Measurements from ENCODE around the gene OLIG1. TPM values are rescaled to one million over a fixed set of nuclear protein-coding genes. Genes with fewer than 3 reads are reported as not detected.

OLIG1 gene, protein sequence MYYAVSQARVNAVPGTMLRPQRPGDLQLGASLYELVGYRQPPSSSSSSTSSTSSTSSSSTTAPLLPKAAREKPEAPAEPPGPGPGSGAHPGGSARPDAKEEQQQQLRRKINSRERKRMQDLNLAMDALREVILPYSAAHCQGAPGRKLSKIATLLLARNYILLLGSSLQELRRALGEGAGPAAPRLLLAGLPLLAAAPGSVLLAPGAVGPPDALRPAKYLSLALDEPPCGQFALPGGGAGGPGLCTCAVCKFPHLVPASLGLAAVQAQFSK
- 2.6 TPM for total RNA-seq

DNA sequence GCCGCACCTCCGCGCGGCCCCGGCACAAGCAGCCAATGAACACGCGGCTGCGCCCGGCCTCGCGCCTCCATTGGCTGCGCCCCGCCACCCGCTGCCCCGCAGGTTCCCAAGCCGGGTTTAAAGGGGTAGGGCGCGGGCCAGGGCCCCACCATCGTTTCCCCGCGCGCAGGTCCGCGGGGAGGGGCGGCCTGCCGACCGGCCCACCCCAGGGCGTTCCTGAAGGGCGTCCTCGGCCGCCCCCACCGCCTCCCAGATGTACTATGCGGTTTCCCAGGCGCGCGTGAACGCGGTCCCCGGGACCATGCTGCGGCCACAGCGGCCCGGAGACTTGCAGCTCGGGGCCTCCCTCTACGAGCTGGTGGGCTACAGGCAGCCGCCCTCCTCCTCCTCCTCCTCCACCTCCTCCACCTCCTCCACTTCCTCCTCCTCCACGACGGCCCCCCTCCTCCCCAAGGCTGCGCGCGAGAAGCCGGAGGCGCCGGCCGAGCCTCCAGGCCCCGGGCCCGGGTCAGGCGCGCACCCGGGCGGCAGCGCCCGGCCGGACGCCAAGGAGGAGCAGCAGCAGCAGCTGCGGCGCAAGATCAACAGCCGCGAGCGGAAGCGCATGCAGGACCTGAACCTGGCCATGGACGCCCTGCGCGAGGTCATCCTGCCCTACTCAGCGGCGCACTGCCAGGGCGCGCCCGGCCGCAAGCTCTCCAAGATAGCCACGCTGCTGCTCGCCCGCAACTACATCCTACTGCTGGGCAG lies at the start of gene OLIG1:
Gene OLIG1, plus strand, starts transcription at position 148 of the 750 bp plus-strand sequence. Its CDS starts 106 bp downstream, at position 254.
- peaks cover 61% of the 10 kb centered on the region for H3K27me3 ChIP-seq (ENCODE audit: insufficient read depth, low read length)

DNA sequence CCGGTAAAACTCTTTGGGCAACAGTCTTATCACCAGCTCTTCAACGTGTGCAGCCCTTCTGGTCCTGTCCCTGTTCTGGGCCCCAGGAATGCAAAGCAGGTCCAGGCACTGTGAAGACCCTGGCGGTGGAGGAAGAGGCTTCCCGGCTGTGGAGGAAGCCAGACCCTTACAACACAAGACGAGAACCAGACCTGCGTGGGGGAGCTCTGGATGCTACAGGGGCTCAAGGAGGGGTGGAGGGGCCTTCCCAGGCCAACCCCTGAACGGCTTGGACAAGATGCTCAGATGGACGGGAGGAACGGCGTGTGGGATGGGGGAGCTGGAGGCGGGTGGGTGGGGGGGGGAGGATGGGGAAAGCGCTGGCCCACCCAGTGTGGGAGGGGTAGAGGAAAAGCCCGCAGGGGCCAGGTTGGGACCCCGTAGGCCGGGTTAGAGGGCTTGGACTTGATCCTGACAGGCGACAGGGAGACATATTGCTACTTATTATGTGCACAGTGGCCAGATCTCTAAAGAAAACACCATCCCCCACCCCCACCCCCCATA lies 49.3 kb upstream of the OLIG1 start:
- H3K27me3 ChIP-seq (ENCODE audit: insufficient read depth, low read length), result peaks cover 98% of the 10 kb centered on the region
- no peak overlapping the region for H3K4me3 ChIP-seq (ENCODE audit: low read length)
- peaks cover 57% of the 10 kb centered on the region for H3K4me1 ChIP-seq (ENCODE audit: insufficient read depth, low read length)
- no peaks in the 10 kb centered on the region for H3K9me3 ChIP-seq (ENCODE audit: low read depth, low read length)

More for the DNA sequence above, at the start of gene OLIG1:
- Histone ChIP-seq H3K4me1 (ENCODE audit: insufficient read depth, low read length) (peaks cover 62% of the 10 kb centered on the region), H3K4me3 (ENCODE audit: low read length) (peak within 1 kb of the TSS; percentile 37), H3K9me3 (ENCODE audit: low read depth, low read length) (no peaks in the 10 kb centered on the region)

DNA sequence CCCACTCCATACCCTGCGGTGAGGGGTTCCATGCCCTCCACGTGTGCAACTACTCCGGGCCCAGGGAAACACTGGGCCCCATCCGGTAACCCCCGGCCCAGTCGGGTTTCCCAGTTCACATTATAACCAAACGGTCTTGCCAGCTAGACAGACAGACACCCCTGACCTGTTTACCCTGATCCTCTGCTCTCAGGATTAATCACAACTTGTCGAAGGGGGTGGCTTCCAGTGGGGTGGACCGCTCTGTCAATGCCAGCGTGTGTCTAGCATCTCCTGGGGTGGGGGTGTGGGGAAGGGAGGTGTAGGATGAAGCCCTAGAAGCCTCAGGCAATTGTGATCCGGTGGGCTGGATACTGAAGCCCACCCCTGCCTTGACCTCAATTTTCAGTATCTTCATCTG lies 48.8 kb upstream of the OLIG1 start:
- Histone ChIP-seq H3K4me1 (ENCODE audit: insufficient read depth, low read length) (peaks cover 62% of the 10 kb centered on the region), H3K27me3 (ENCODE audit: insufficient read depth, low read length) (peaks cover 99% of the 10 kb centered on the region), H3K9me3 (ENCODE audit: low read depth, low read length) (no peaks in the 10 kb centered on the region), H3K4me3 (ENCODE audit: low read length) (no peak overlapping the region)

DNA sequence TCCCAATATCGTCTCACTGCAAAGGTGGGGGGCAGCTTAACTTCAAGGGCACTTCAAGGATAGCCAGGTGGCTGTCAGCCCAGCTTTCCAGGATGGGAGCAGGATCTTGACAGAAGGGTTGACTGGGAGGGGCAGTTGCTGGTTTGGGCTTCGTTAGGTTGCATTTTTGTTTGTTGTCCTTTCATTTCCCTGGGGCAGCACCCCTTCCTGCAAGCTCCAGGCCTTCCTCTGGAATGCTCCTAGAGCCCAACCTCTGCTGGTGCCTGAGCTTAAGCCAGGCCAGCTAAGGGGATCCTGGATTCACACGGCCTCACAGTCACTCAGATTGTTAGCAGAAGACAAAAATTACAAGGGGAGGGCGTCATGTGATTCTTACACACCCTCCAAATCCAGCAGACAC lies 48.3 kb upstream of the OLIG1 start:
- peaks cover 67% of the 10 kb centered on the region for H3K4me1 ChIP-seq (ENCODE audit: insufficient read depth, low read length)
- no peaks in the 10 kb centered on the region for H3K9me3 ChIP-seq (ENCODE audit: low read depth, low read length)
- H3K4me3 ChIP-seq (ENCODE audit: low read length), result no peak overlapping the region
- peaks cover 99% of the 10 kb centered on the region for H3K27me3 ChIP-seq (ENCODE audit: insufficient read depth, low read length)

DNA sequence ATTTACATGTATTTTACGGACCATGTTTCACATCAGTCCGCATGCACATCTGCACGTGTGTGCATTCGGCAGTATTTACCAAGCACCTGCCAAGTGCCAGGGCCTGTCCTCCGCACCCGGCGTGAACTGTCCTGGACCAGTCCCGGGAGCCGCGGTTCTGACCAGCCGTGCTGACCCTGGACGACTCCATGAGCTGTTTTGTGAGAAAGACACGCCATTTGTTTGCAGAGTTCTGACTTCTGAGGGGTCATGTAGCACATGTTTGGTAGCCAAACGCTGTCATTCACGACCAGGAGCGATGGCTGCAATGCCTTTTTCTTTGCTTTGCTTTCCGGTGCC lies 47.5 kb upstream of the OLIG1 start:
- Histone ChIP-seq H3K9me3 (ENCODE audit: low read depth, low read length) (no peaks in the 10 kb centered on the region), H3K4me1 (ENCODE audit: insufficient read depth, low read length) (peaks cover 75% of the 10 kb centered on the region), H3K4me3 (ENCODE audit: low read length) (no peak overlapping the region), H3K27me3 (ENCODE audit: insufficient read depth, low read length) (peaks cover 97% of the 10 kb centered on the region)

DNA sequence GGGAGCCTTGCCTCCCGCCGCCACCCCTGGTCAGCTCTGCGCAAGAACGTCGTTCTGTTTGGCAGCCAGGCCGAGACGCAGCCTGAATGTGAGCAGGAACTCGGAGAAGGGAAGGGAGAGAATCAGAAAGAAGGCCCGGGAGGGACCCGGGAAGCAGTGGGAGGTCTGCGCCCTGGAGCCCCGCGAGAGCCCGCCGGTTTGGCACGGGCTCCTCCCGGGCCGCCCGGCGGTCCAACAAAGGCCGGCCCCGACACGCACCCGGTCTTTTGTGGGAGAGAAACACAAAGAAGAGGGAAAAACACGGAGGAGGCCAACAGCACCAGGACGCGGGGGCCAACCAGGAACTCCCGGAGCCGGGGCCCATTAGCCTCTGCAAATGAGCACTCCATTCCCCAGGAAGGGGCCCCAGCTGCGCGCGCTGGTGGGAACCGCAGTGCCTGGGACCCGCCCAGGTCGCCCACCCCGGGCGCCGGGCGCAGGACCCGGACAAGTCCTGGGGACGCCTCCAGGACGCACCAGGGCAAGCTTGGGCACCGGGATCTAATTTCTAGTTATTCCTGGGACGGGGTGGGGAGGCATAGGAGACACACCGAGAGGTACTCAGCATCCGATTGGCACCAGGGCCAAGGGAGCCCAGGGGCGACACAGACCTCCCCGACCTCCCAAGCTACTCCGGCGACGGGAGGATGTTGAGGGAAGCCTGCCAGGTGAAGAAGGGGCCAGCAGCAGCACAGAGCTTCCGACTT lies 46.9 kb upstream of the OLIG1 start:
- peaks cover 96% of the 10 kb centered on the region for H3K27me3 ChIP-seq (ENCODE audit: insufficient read depth, low read length)
- H3K4me1 ChIP-seq (ENCODE audit: insufficient read depth, low read length), result peaks cover 80% of the 10 kb centered on the region
- no peak overlapping the region for H3K4me3 ChIP-seq (ENCODE audit: low read length)
- no peaks in the 10 kb centered on the region for H3K9me3 ChIP-seq (ENCODE audit: low read depth, low read length)

DNA sequence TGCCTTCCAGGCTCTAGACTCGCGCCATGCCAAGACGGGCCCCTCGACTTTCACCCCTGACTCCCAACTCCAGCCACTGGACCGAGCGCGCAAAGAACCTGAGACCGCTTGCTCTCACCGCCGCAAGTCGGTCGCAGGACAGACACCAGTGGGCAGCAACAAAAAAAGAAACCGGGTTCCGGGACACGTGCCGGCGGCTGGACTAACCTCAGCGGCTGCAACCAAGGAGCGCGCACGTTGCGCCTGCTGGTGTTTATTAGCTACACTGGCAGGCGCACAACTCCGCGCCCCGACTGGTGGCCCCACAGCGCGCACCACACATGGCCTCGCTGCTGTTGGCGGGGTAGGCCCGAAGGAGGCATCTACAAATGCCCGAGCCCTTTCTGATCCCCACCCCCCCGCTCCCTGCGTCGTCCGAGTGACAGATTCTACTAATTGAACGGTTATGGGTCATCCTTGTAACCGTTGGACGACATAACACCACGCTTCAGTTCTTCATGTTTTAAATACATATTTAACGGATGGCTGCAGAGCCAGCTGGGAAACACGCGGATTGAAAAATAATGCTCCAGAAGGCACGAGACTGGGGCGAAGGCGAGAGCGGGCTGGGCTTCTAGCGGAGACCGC lies 46.3 kb upstream of the OLIG1 start:
- Histone ChIP-seq H3K4me3 (ENCODE audit: low read length) (no peak overlapping the region), H3K27me3 (ENCODE audit: insufficient read depth, low read length) (peaks cover 96% of the 10 kb centered on the region), H3K4me1 (ENCODE audit: insufficient read depth, low read length) (peaks cover 86% of the 10 kb centered on the region)

DNA sequence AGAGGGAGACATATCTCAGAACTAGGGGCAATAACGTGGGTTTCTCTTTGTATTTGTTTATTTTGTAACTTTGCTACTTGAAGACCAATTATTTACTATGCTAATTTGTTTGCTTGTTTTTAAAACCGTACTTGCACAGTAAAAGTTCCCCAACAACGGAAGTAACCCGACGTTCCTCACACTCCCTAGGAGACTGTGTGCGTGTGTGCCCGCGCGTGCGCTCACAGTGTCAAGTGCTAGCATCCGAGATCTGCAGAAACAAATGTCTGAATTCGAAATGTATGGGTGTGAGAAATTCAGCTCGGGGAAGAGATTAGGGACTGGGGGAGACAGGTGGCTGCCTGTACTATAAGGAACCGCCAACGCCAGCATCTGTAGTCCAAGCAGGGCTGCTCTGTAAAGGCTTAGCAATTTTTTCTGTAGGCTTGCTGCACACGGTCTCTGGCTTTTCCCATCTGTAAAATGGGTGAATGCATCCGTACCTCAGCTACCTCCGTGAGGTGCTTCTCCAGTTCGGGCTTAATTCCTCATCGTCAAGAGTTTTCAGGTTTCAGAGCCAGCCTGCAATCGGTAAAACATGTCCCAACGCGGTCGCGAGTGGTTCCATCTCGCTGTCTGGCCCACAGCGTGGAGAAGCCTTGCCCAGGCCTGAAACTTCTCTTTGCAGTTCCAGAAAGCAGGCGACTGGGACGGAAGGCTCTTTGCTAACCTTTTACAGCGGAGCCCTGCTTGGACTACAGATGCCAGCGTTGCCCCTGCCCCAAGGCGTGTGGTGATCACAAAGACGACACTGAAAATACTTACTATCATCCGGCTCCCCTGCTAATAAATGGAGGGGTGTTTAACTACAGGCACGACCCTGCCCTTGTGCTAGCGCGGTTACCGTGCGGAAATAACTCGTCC lies 45.5 kb upstream of the OLIG1 start:
- Histone ChIP-seq H3K9me3 (ENCODE audit: low read depth, low read length) (no peaks in the 10 kb centered on the region), H3K27me3 (ENCODE audit: insufficient read depth, low read length) (peaks cover 96% of the 10 kb centered on the region), H3K4me3 (ENCODE audit: low read length) (no peak overlapping the region), H3K4me1 (ENCODE audit: insufficient read depth, low read length) (peaks cover 86% of the 10 kb centered on the region)

More for the DNA sequence above, 46.3 kb upstream of the OLIG1 start:
- H3K9me3 ChIP-seq (ENCODE audit: low read depth, low read length), result no peaks in the 10 kb centered on the region

DNA sequence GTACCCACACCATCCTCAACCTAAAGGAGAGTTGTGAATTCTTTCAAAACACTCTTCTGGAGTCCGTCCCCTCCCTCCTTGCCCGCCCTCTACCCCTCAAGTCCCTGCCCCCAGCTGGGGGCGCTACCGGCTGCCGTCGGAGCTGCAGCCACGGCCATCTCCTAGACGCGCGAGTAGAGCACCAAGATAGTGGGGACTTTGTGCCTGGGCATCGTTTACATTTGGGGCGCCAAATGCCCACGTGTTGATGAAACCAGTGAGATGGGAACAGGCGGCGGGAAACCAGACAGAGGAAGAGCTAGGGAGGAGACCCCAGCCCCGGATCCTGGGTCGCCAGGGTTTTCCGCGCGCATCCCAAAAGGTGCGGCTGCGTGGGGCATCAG lies 44.8 kb upstream of the OLIG1 start:
- no peak overlapping the region for H3K4me3 ChIP-seq (ENCODE audit: low read length)
- H3K4me1 ChIP-seq (ENCODE audit: insufficient read depth, low read length), result peaks cover 83% of the 10 kb centered on the region
- H3K27me3 ChIP-seq (ENCODE audit: insufficient read depth, low read length), result peaks cover 96% of the 10 kb centered on the region

DNA sequence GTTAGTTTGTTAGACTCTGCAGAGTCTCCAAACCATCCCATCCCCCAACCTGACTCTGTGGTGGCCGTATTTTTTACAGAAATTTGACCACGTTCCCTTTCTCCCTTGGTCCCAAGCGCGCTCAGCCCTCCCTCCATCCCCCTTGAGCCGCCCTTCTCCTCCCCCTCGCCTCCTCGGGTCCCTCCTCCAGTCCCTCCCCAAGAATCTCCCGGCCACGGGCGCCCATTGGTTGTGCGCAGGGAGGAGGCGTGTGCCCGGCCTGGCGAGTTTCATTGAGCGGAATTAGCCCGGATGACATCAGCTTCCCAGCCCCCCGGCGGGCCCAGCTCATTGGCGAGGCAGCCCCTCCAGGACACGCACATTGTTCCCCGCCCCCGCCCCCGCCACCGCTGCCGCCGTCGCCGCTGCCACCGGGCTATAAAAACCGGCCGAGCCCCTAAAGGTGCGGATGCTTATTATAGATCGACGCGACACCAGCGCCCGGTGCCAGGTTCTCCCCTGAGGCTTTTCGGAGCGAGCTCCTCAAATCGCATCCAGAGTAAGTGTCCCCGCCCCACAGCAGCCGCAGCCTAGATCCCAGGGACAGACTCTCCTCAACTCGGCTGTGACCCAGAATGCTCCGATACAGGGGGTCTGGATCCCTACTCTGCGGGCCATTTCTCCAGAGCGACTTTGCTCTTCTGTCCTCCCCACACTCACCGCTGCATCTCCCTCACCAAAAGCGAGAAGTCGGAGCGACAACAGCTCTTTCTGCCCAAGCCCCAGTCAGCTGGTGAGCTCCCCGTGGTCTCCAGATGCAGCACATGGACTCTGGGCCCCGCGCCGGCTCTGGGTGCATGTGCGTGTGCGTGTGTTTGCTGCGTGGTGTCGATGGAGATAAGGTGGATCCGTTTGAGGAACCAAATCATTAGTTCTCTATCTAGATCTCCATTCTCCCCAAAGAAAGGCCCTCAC lies 44.2 kb upstream of the OLIG1 start, which contains the start of gene OLIG2:
Gene OLIG2, plus strand, starts transcription at position 447 of the 954 bp plus-strand sequence. CDS start 928 bp downstream, outside the sequence.
- Histone ChIP-seq H3K9me3 (ENCODE audit: low read depth, low read length) (no peaks in the 10 kb centered on the region), H3K4me3 (ENCODE audit: low read length) (no peak within 1 kb of the TSS), H3K4me1 (ENCODE audit: insufficient read depth, low read length) (peaks cover 77% of the 10 kb centered on the region), H3K27me3 (ENCODE audit: insufficient read depth, low read length) (peaks cover 95% of the 10 kb centered on the region)

More for the DNA sequence above, 44.8 kb upstream of the OLIG1 start:
- H3K9me3 ChIP-seq (ENCODE audit: low read depth, low read length), result no peaks in the 10 kb centered on the region

DNA sequence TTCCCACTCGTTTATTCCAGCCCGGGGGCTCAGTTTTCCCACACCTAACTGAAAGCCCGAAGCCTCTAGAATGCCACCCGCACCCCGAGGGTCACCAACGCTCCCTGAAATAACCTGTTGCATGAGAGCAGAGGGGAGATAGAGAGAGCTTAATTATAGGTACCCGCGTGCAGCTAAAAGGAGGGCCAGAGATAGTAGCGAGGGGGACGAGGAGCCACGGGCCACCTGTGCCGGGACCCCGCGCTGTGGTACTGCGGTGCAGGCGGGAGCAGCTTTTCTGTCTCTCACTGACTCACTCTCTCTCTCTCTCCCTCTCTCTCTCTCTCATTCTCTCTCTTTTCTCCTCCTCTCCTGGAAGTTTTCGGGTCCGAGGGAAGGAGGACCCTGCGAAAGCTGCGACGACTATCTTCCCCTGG lies 43.5 kb upstream of the OLIG1 start:
- Histone ChIP-seq H3K4me1 (ENCODE audit: insufficient read depth, low read length) (peaks cover 77% of the 10 kb centered on the region), H3K9me3 (ENCODE audit: low read depth, low read length) (no peaks in the 10 kb centered on the region), H3K27me3 (ENCODE audit: insufficient read depth, low read length) (peaks cover 95% of the 10 kb centered on the region), H3K4me3 (ENCODE audit: low read length) (no peak overlapping the region)

DNA sequence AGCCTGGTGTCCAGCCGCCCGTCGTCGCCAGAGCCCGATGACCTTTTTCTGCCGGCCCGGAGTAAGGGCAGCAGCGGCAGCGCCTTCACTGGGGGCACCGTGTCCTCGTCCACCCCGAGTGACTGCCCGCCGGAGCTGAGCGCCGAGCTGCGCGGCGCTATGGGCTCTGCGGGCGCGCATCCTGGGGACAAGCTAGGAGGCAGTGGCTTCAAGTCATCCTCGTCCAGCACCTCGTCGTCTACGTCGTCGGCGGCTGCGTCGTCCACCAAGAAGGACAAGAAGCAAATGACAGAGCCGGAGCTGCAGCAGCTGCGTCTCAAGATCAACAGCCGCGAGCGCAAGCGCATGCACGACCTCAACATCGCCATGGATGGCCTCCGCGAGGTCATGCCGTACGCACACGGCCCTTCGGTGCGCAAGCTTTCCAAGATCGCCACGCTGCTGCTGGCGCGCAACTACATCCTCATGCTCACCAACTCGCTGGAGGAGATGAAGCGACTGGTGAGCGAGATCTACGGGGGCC lies 43.0 kb upstream of the OLIG1 start:
- H3K4me3 ChIP-seq (ENCODE audit: low read length), result no peak overlapping the region
- H3K9me3 ChIP-seq (ENCODE audit: low read depth, low read length), result no peaks in the 10 kb centered on the region
- H3K4me1 ChIP-seq (ENCODE audit: insufficient read depth, low read length), result peaks cover 77% of the 10 kb centered on the region
- H3K27me3 ChIP-seq (ENCODE audit: insufficient read depth, low read length), result peaks cover 95% of the 10 kb centered on the region

All from mononuclear cell (primary cell).